Astrocyte (in vitro differentiated cells and primary cell): ENCODE results near the gene SMARCA4. TPM values are rescaled to one million over a fixed set of nuclear protein-coding genes. Genes with fewer than 3 reads are reported as not detected.

ENCODE experiments used
- DNase-seq: peaks from one replicate; pipeline ENCODE4 v3.0.0-alpha.2; 2010; ENCODE audit warnings: low read depth
- FAIRE-seq: peaks from 2 replicates; lab custom pipeline; 2011; peaks lifted over from hg19 to GRCh38; lab: Jason Lieb, UNC
- H2AFZ ChIP-seq: 2 replicates; pipeline ENCODE4 v1.6.0; 2012; ENCODE audit warnings: low read depth, low read length, inconsistent platforms
- H3K27ac ChIP-seq: 2 replicates; pipeline ENCODE4 v1.5.1; 2011; ENCODE audit warnings: low read depth, low read length, inconsistent platforms
- H3K27me3 ChIP-seq: 2 replicates; pipeline ENCODE4 v1.6.0; 2011; ENCODE audit warnings: low read length, inconsistent platforms; ENCODE audit not compliant: insufficient read depth
- H3K36me3 ChIP-seq: 2 replicates; pipeline ENCODE4 v1.5.1; 2011; ENCODE audit warnings: low read length, inconsistent platforms; ENCODE audit not compliant: insufficient read depth
- H3K4me1 ChIP-seq: 2 replicates; pipeline ENCODE4 v1.5.1; 2011; ENCODE audit warnings: low read length, inconsistent platforms; ENCODE audit not compliant: insufficient read depth
- H3K4me2 ChIP-seq: 2 replicates; pipeline ENCODE4 v1.6.0; 2012; ENCODE audit warnings: low read length, inconsistent platforms
- H3K4me3 ChIP-seq: 2 replicates; pipeline ENCODE4 v1.5.1; 2011; ENCODE audit warnings: low read depth, mild to moderate bottlenecking, low read length, inconsistent platforms; ENCODE audit not compliant: insufficient read depth
- H3K79me2 ChIP-seq: 2 replicates; pipeline ENCODE4 v1.6.0; 2012; ENCODE audit warnings: mild to moderate bottlenecking, low read length, inconsistent platforms; ENCODE audit not compliant: insufficient read depth
- H3K9ac ChIP-seq: 2 replicates; pipeline ENCODE4 v1.6.0; 2012; ENCODE audit warnings: mild to moderate bottlenecking, low read length, inconsistent platforms
- H3K9me3 ChIP-seq: 2 replicates; pipeline ENCODE4 v1.5.1; 2012; ENCODE audit warnings: low read depth, mild to moderate bottlenecking, low read length, inconsistent platforms; ENCODE audit not compliant: insufficient read depth
- H4K20me1 ChIP-seq: 2 replicates; pipeline ENCODE4 v1.6.0; 2012; ENCODE audit warnings: low read length, inconsistent platforms; ENCODE audit not compliant: insufficient read depth
- H3K27ac Mint-ChIP-seq: one replicate; pipeline ENCODE4 v1.8.0; 2021; ENCODE audit warnings: mild to moderate bottlenecking, mixed read lengths; ENCODE audit not compliant: unreplicated experiment
- H3K27me3 Mint-ChIP-seq: one replicate; pipeline ENCODE4 v1.8.0; 2021; ENCODE audit warnings: low read depth, mixed read lengths; ENCODE audit not compliant: unreplicated experiment
- H3K36me3 Mint-ChIP-seq: one replicate; pipeline ENCODE4 v1.8.0; 2021; ENCODE audit warnings: low read depth, mixed read lengths; ENCODE audit not compliant: unreplicated experiment
- H3K4me1 Mint-ChIP-seq: one replicate; pipeline ENCODE4 v1.8.0; 2021; ENCODE audit warnings: low read depth, mixed read lengths; ENCODE audit not compliant: unreplicated experiment
- H3K4me3 Mint-ChIP-seq: one replicate; pipeline ENCODE4 v1.8.0; 2021; ENCODE audit warnings: mild to moderate bottlenecking, moderate library complexity, mixed read lengths; ENCODE audit not compliant: unreplicated experiment
- H3K9me3 Mint-ChIP-seq: one replicate; pipeline ENCODE4 v1.8.0; 2021; ENCODE audit warnings: mild to moderate bottlenecking, mixed read lengths; ENCODE audit not compliant: unreplicated experiment
- CTCF ChIP-seq: IDR thresholded peaks from 2 replicates; pipeline ENCODE4 v1.5.1; 2011; ENCODE audit warnings: low read depth, mild to moderate bottlenecking, inconsistent platforms, low read length, moderate library complexity; ENCODE audit not compliant: insufficient read depth
- EZH2 ChIP-seq: IDR thresholded peaks from 2 replicates; pipeline ENCODE4 v1.6.1; 2012; ENCODE audit warnings: mild to moderate bottlenecking, low read length, inconsistent platforms; ENCODE audit not compliant: insufficient read depth
- total RNA-seq: library from RNA; stranded (reverse); gene quantifications from 2 replicates; pipeline ENCODE4 v1.2.1, GENCODE V29; 2021

The SMARCA4 gene
- total RNA-seq, 1 donor from 2014 or later = 159 TPM

GRCh38 chr19:11050323-11051114, 89.7 kb downstream of the SMARCA4 start:
- Mint-ChIP-seq H3K27ac (no peak overlapping the region), H3K4me1 (no peaks in the 10 kb centered on the region), H3K4me3 (no peak overlapping the region), H3K9me3 (no peaks in the 10 kb centered on the region), H3K36me3 (peaks cover 11% of the 10 kb centered on the region), H3K27me3 (no peaks in the 10 kb centered on the region)
- DNase-seq (no peak), FAIRE-seq (no peak)
- peaks cover 7% of the 10 kb centered on the region for H3K79me2 ChIP-seq
- H4K20me1 ChIP-seq = peaks cover 63% of the 10 kb centered on the region
- H3K4me2 ChIP-seq = no peak overlapping the region
- no peaks in the 10 kb centered on the region for H3K9me3 ChIP-seq
- no peak overlapping the region for H2AFZ ChIP-seq
- no peaks in the 10 kb centered on the region for H3K27me3 ChIP-seq
- H3K27ac ChIP-seq = no peak overlapping the region
- no peak overlapping the region for H3K4me3 ChIP-seq
- no peaks in the 10 kb centered on the region for H3K4me1 ChIP-seq
- peaks cover 6% of the 10 kb centered on the region for H3K36me3 ChIP-seq
- TF ChIP-seq CTCF (no peak), EZH2 (no peak)
- no peak overlapping the region for H3K9ac ChIP-seq

- H3K27me3 ChIP-seq = no peaks in the 10 kb centered on the region
- H4K20me1 ChIP-seq = peaks cover 52% of the 10 kb centered on the region
- Mint-ChIP-seq H3K36me3 (peaks cover 10% of the 10 kb centered on the region), H3K4me3 (no peak overlapping the region), H3K27me3 (no peaks in the 10 kb centered on the region), H3K4me1 (no peaks in the 10 kb centered on the region), H3K9me3 (no peaks in the 10 kb centered on the region), H3K27ac (no peak overlapping the region)
- H3K9me3 ChIP-seq = no peaks in the 10 kb centered on the region
- H2AFZ ChIP-seq = no peak overlapping the region
- no peak overlapping the region for H3K4me2 ChIP-seq
- peaks cover under 1% of the 10 kb centered on the region for H3K36me3 ChIP-seq
- H3K27ac ChIP-seq = no peak overlapping the region
- no peak for FAIRE-seq
- H3K9ac ChIP-seq = no peak overlapping the region
- no peak for DNase-seq
- peaks cover 4% of the 10 kb centered on the region for H3K79me2 ChIP-seq
- no peak overlapping the region for H3K4me3 ChIP-seq
- TF ChIP-seq CTCF (no peak), EZH2 (no peak)
- H3K4me1 ChIP-seq = no peaks in the 10 kb centered on the region
Observed at GRCh38 chr19:11053817-11054195, 93.0 kb downstream of the SMARCA4 start.

GRCh38 chr19:11054200-11054599, 93.4 kb downstream of the SMARCA4 start:
- Histone ChIP-seq H3K4me2 (no peak overlapping the region), H3K79me2 (peaks cover 4% of the 10 kb centered on the region), H3K9me3 (no peaks in the 10 kb centered on the region), H2AFZ (no peak overlapping the region), H3K4me1 (no peaks in the 10 kb centered on the region), H3K9ac (no peak overlapping the region), H3K27ac (no peak overlapping the region), H3K4me3 (no peak overlapping the region), H3K36me3 (no peaks in the 10 kb centered on the region), H4K20me1 (peaks cover 48% of the 10 kb centered on the region), H3K27me3 (no peaks in the 10 kb centered on the region)
- Mint-ChIP-seq H3K36me3 (peaks cover 10% of the 10 kb centered on the region), H3K27me3 (no peaks in the 10 kb centered on the region), H3K4me3 (no peak overlapping the region), H3K27ac (no peak overlapping the region), H3K9me3 (no peaks in the 10 kb centered on the region), H3K4me1 (no peaks in the 10 kb centered on the region)
- FAIRE-seq = no peak
- TF ChIP-seq EZH2 (no peak), CTCF (no peak)
- no peak for DNase-seq
